Fibroblast of lung (primary cell): Measurements from ENCODE around the gene LOXHD1.

Experiments
- CTCF ChIP-seq, 2 donors: IDR thresholded peaks in 1 of 2; conservative IDR thresholded peaks in 1 of 2; 1 replicate in 1 of 2; 2 replicates in 1 of 2; pipeline ENCODE4 v1.5.1; 2011 to 2012; ENCODE audit warnings: low read length in 2 of 2, control low read depth in 1 of 2, inconsistent platforms in 1 of 2, low read depth in 1 of 2, mild to moderate bottlenecking in 1 of 2
- EZH2 ChIP-seq: IDR thresholded peaks from 2 replicates; pipeline ENCODE4 v1.5.1; 2012; ENCODE audit warnings: low read length, control low read depth, mild to moderate bottlenecking; ENCODE audit errors: missing control alignments

GRCh38 chr18:46452820-46453219 is 204.2 kb downstream of the LOXHD1 start:
- no peak for TF ChIP-seq CTCF (conservative IDR thresholded peaks at IDR 0.05 in 1 of 2, IDR thresholded peaks at IDR 0.05 in 1 of 2; ENCODE audit: low read depth in 1 of 2, low read length in 2 of 2)
- TF ChIP-seq EZH2 = no peak
